GM12878 (cell line): Measurements from ENCODE around the gene GSS. TPM values are rescaled to one million over a fixed set of nuclear protein-coding genes. Genes with fewer than 3 reads are reported as not detected.
"Not testable (repeated sequence)": the region's sequence is repeated elsewhere in the genome, so short reads cannot be mapped to it uniquely, and the experiment has no call there.

Source experiments
- ATAC-seq: fragments of 200-7000 bp; cut with Tn5 transposase; 3 replicates; pipeline ENCODE4 v1.9.1; 2020; ENCODE audit warnings: mild to moderate bottlenecking, moderate library complexity
- BruUV-seq: library from RNA; stranded (reverse); fragments of 400-500 nt; replicated peaks from 2 replicates; lab custom pipeline; 2021; lab: Mats Ljungman, UMichigan
- CTCF ChIA-PET: fragments of 300-600 bp; sonication (Branson Sonifier 250); formaldehyde crosslinking; extraction: SDS; loops from one replicate; lab custom pipeline; 2021; ENCODE audit warnings: inconsistent platforms; lab: Yijun Ruan, JAX
- POLR2A ChIA-PET: fragments of 350-600 bp; formaldehyde crosslinking; extraction: SDS; loops from one replicate; lab custom pipeline; 2021; ENCODE audit warnings: inconsistent platforms; lab: Charles Lee
- RAD21 ChIA-PET: fragments of 300-600 bp; sonication (Branson Sonifier 250); formaldehyde crosslinking; loops from one replicate; lab custom pipeline; 2023; ENCODE audit warnings: antibody characterized with exemption; ENCODE audit not compliant: unreplicated experiment; lab: Charles Lee
- SMC1A ChIA-PET: fragments of 300-600 bp; sonication (Branson Sonifier 250); formaldehyde crosslinking; loops from one replicate; lab custom pipeline; 2023; ENCODE audit not compliant: unreplicated experiment, uncharacterized antibody; lab: Charles Lee
- DNase-seq: peaks from one replicate; pipeline ENCODE4 v3.0.0-alpha.2; 2011; ENCODE audit warnings: low read depth, low spot score
- FAIRE-seq: peaks from 3 replicates; lab custom pipeline; 2011; peaks lifted over from hg19 to GRCh38; lab: Jason Lieb, UNC
- H2AFZ ChIP-seq: 2 replicates; pipeline ENCODE4 v1.6.0; 2011; ENCODE audit warnings: low read depth, low read length, control low read depth; ENCODE audit not compliant: control insufficient read depth
- H3K27ac ChIP-seq: 2 replicates; pipeline ENCODE4 v1.5.1; 2011; ENCODE audit warnings: control low read depth; ENCODE audit not compliant: control insufficient read depth, insufficient read depth
- H3K27me3 ChIP-seq, 2 experiments: replicated peaks in 1 of 2; 2 replicates each; pipeline versions ENCODE4 v1.6.0 to v1.6.1; 2011; ENCODE audit warnings: low read length in 1 of 2; ENCODE audit not compliant: control insufficient read depth in 2 of 2, insufficient read depth in 2 of 2
- H3K36me3 ChIP-seq, 2 experiments: 2 replicates each; pipeline ENCODE4 v1.5.1; 2011; ENCODE audit warnings: low read length in 1 of 2; ENCODE audit not compliant: control insufficient read depth in 2 of 2, insufficient read depth in 2 of 2
- H3K4me1 ChIP-seq: 2 replicates; pipeline ENCODE4 v1.6.1; 2011; ENCODE audit warnings: mild to moderate bottlenecking, low read length, moderate library complexity, mixed read lengths; ENCODE audit not compliant: control insufficient read depth, insufficient read depth
- H3K4me2 ChIP-seq: 2 replicates; pipeline ENCODE4 v1.6.0; 2011; ENCODE audit warnings: control low read depth; ENCODE audit not compliant: control insufficient read depth, insufficient read depth
- H3K4me3 ChIP-seq: fragments of 200-600 bp; sonication (generic); 2 replicates; pipeline ENCODE4 v1.5.1; 2016
- H3K79me2 ChIP-seq: 2 replicates; pipeline ENCODE4 v1.6.0; 2011; ENCODE audit warnings: low read length; ENCODE audit not compliant: control insufficient read depth, insufficient read depth
- H3K9ac ChIP-seq: 2 replicates; pipeline ENCODE4 v1.8.0; 2011; ENCODE audit warnings: low read length, control low read depth, mixed read lengths; ENCODE audit not compliant: control insufficient read depth, insufficient read depth
- H3K9me3 ChIP-seq: replicated peaks from 3 replicates; pipeline ENCODE4 v1.5.1; 2011; ENCODE audit warnings: mild to moderate bottlenecking, low read length; ENCODE audit not compliant: control insufficient read depth, insufficient read depth
- H4K20me1 ChIP-seq: 2 replicates; pipeline ENCODE4 v1.6.0; 2011; ENCODE audit not compliant: control insufficient read depth, insufficient read depth
- WGBS: methylation state at CpG from one replicate; pipeline ENCODE4 v1.1.6; 2016; ENCODE audit warnings: low lambda C conversion rate; ENCODE audit not compliant: insufficient replicate concordance, insufficient coverage; ENCODE audit errors: missing lambda C conversion rate; 5-methylcytosine and 5-hydroxymethylcytosine counted together
- in situ Hi-C: fragments of 300-500 bp; cut with MboI; formaldehyde crosslinking; loops from 9 replicates; pipeline ENCODE4 v1.14.3; 2018; ENCODE audit warnings: mixed read lengths
- intact Hi-C: fragments of 100-400 bp; cut with micrococcal nuclease; formaldehyde crosslinking; loops from one replicate; pipeline ENCODE4 v1.14.2; 2022; ENCODE audit not compliant: unreplicated experiment
- polyA plus RNA-seq, 11 experiments: library from polyadenylated mRNA; depleted of rRNA in 4 of 11; unstranded in 6 of 11; stranded (reverse) in 5 of 11; fragments of >200 nt; fragmentation: Nextera tagmentation in 4 of 11; fragmentation: Illumina TruSeq in 1 of 11; extraction: Ambion mirVana in 4 of 11; extraction: Trizol in 1 of 11; gene quantifications; 1 replicate in 1 of 11; 2 replicates in 10 of 11; pipeline versions ENCODE4 v1.2.1 to v1.2.3, GENCODE V29; 2011 to 2016; ENCODE audit warnings: inconsistent platforms in 2 of 11, missing spikeins in 2 of 11, low read depth in 1 of 11
- total RNA-seq, 4 experiments: library from RNA; depleted of rRNA in 3 of 4; stranded (reverse); fragments of >200 nt in 3 of 4; fragmentation: Illumina TruSeq in 1 of 4; extraction: Trizol in 1 of 4; gene quantifications; 2 replicates each; pipeline versions ENCODE4 v1.2.1 to v1.2.3, GENCODE V29; 2013 to 2021

The GSS gene
- total and polyA plus RNA-seq, 10 of the 15 experiments (the other 5 are each of a cell fraction or from before 2014, with no cell fraction given): 12.7 to 120 (median 67.4) TPM

DNA sequence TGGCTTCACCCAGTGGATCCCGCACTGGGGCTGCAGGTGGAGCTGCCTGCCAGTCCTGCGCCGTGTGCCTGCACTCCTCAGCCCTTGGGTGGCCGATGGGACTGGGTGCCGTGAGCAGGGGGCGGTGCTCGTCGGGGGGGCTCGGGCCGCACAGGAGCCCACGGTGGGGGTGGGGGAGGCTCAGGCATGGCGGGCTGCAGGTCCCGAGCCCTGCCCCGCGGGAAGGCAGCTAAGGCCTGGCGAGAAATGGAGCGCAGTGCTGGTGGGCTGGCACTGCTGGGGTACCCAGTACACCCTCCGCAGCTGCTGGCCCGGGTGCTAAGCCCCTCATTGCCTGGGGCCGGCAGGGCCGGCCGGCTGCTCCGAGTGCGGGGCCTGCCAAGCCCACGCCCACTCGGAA is 56.9 kb downstream of the GSS start:
- SMC1A ChIA-PET, DNase-seq, H3K4me3 ChIP-seq, H3K27ac ChIP-seq, CTCF ChIA-PET, H3K9me3 ChIP-seq, H3K36me3 ChIP-seq, ATAC-seq, H3K4me1 ChIP-seq, H3K79me2 ChIP-seq, intact Hi-C loops, H2AFZ ChIP-seq, BruUV-seq, POLR2A ChIA-PET, H3K27me3 ChIP-seq, RAD21 ChIA-PET, in situ Hi-C loops, H3K4me2 ChIP-seq, H4K20me1 ChIP-seq, H3K9ac ChIP-seq, FAIRE-seq: not testable (repeated sequence)
- WGBS: 76% methylated on average over 19 of the region's 26 CpGs

DNA sequence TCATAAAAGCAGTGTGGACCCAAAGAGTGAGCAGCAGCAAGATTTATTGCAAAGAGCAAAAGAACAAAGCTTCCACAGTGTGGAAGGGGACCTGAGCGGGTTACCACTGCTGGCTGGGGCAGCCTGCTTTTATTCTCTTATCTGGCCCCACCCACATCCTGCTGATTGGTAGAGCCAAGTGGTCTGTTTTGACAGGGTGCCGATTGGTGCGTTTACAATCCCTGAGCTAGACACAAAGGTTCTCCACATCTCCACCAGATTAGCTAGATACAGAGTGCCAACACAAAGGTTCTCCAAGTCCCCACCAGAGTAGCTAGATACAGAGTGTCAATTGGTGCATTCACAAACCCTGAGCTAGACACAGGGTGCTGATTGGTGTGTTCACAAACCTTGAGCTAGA is 57.5 kb downstream of the GSS start:
- in situ Hi-C loops, H3K9me3 ChIP-seq, H3K79me2 ChIP-seq, SMC1A ChIA-PET, DNase-seq, BruUV-seq, H4K20me1 ChIP-seq, ATAC-seq, H3K4me3 ChIP-seq, H3K9ac ChIP-seq, RAD21 ChIA-PET, H3K4me2 ChIP-seq, H3K4me1 ChIP-seq, H3K27me3 ChIP-seq, intact Hi-C loops, CTCF ChIA-PET, H3K27ac ChIP-seq, FAIRE-seq, POLR2A ChIA-PET, H3K36me3 ChIP-seq, H2AFZ ChIP-seq: not testable (repeated sequence)
- 94% methylated on average over 2 of the region's 3 CpGs for WGBS
